Fibroblast of lung (primary cell): ENCODE data around the gene SURF6.

Experiments used
- EZH2 ChIP-seq: IDR thresholded peaks from 2 replicates; pipeline ENCODE4 v1.5.1; 2012; ENCODE audit warnings: low read length, control low read depth, mild to moderate bottlenecking; ENCODE audit errors: missing control alignments
- TF ChIP-seq, protein P1 (sequence below), 2 donors: IDR thresholded peaks in 1 of 2; conservative IDR thresholded peaks in 1 of 2; 1 replicate in 1 of 2; 2 replicates in 1 of 2; pipeline ENCODE4 v1.5.1; 2011 to 2012; ENCODE audit warnings: low read length in 2 of 2, control low read depth in 1 of 2, inconsistent platforms in 1 of 2, low read depth in 1 of 2, mild to moderate bottlenecking in 1 of 2

DNA sequence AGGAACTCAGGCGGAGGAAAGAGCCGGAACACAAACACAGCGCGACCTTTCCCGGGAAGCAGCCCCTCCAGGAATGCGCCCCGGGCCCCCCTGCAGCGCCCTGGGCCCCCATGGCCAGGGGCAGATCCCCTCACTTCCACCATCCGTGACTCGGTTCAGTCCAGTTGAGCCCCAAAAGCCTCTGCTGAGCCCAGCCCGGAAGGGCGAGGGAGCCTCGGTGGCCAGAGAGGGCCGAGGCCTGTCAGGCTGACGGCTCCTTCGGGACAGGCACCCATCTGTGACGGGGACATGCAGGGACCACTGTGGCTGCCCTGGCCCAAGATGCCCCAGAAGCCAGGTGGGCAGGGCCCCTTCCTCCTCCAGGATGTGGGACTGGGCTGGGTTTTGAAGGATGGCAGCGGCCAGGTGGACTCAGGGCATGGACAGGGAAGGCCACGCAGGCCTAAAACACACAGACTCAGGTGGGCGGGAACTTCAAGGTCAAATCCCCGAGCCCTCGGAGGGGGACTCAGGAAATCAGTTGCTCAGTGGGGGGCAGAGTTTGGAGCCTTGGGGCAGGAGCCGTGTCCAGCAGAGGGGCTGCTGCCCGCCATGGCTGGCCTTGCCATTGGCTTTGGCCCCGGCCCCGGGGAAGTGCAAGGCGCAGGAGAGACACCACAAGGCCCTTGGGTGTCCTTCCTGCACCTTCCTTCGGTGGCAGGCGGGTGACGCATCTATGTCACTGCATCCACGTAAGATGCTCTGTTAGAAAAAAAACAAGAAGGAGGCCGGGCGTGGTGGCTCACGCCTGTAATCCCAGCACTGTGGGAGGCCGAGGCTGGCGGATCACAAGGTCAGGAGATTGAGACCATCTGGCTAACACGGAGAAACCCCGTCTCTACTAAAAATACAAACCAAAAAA lies 31.3 kb downstream of the SURF6 start:
- TF ChIP-seq, protein P1, sequence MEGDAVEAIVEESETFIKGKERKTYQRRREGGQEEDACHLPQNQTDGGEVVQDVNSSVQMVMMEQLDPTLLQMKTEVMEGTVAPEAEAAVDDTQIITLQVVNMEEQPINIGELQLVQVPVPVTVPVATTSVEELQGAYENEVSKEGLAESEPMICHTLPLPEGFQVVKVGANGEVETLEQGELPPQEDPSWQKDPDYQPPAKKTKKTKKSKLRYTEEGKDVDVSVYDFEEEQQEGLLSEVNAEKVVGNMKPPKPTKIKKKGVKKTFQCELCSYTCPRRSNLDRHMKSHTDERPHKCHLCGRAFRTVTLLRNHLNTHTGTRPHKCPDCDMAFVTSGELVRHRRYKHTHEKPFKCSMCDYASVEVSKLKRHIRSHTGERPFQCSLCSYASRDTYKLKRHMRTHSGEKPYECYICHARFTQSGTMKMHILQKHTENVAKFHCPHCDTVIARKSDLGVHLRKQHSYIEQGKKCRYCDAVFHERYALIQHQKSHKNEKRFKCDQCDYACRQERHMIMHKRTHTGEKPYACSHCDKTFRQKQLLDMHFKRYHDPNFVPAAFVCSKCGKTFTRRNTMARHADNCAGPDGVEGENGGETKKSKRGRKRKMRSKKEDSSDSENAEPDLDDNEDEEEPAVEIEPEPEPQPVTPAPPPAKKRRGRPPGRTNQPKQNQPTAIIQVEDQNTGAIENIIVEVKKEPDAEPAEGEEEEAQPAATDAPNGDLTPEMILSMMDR (conservative IDR thresholded peaks at IDR 0.05 in 1 of 2, IDR thresholded peaks at IDR 0.05 in 1 of 2; ENCODE audit: low read depth in 1 of 2, low read length in 2 of 2), result no peak
- no peak for TF ChIP-seq EZH2
